K562 (cell line): ENCODE measurements around the gene WASL. TPM values are rescaled to one million over a fixed set of nuclear protein-coding genes. Genes with fewer than 3 reads are reported as not detected.
A peak's percentile ranks its signal among the peaks of the same experiment; 100 is the strongest.

ENCODE experiments used
- BCOR ChIP-seq: fragments of 450-650 bp; IDR thresholded peaks from 2 replicates; pipeline ENCODE4 v1.6.1; 2016
- CHD4 ChIP-seq: fragments of 200-600 bp; sonication (generic); IDR thresholded peaks from 3 replicates; pipeline ENCODE4 v1.6.1; 2012; ENCODE audit warnings: low read depth, mild to moderate bottlenecking, mixed read lengths, low read length, inconsistent platforms; ENCODE audit not compliant: insufficient read depth, insufficient replicate concordance, poor library complexity, severe bottlenecking
- CREBBP ChIP-seq: IDR thresholded peaks from one replicate; pipeline ENCODE4 v1.6.1; 2012; ENCODE audit warnings: low read depth, mild to moderate bottlenecking, control low read depth, inconsistent platforms, low read length
- ETS2 ChIP-seq: IDR thresholded peaks from 2 replicates; pipeline ENCODE4 v1.6.1; 2016; ENCODE audit warnings: borderline replicate concordance, missing genetic modification characterization, mild to moderate bottlenecking, moderate library complexity, missing compliant biosample characterization; ENCODE audit not compliant: poor library complexity, severe bottlenecking
- FOXA3 ChIP-seq, 2 experiments: fragments of 450-650 bp in 1 of 2; sonication (generic) in 1 of 2; formaldehyde crosslinking; IDR thresholded peaks in 1 of 2; conservative IDR thresholded peaks in 1 of 2; 2 replicates each; pipeline versions ENCODE4 v1.4.0 to v1.8.0; 2020 to 2022; ENCODE audit warnings: mild to moderate bottlenecking in 2 of 2, missing genetic modification reagents in 1 of 2
- GATAD2B ChIP-seq: fragments of 450-650 bp; IDR thresholded peaks from 2 replicates; pipeline ENCODE4 v1.6.1; 2017; ENCODE audit warnings: mild to moderate bottlenecking, borderline replicate concordance
- GTF2A2 ChIP-seq: IDR thresholded peaks from 2 replicates; pipeline ENCODE4 v1.6.1; 2016; ENCODE audit warnings: mild to moderate bottlenecking, missing genetic modification characterization, missing compliant biosample characterization
- JUNB ChIP-seq: fragments of 450-650 bp; formaldehyde crosslinking; conservative IDR thresholded peaks from 2 replicates; pipeline ENCODE4 v1.4.0; 2020; ENCODE audit warnings: mild to moderate bottlenecking
- KDM1A ChIP-seq, 2 experiments: fragments of 450-650 bp; IDR thresholded peaks; 2 replicates each; pipeline ENCODE4 v1.6.1; 2016; ENCODE audit warnings: mild to moderate bottlenecking in 2 of 2
- PTRF ChIP-seq: fragments of 450-650 bp; IDR thresholded peaks from 2 replicates; pipeline ENCODE4 v1.6.1; 2016; ENCODE audit warnings: mild to moderate bottlenecking, missing genetic modification characterization, missing compliant biosample characterization
- PURB ChIP-seq: sonication (generic); formaldehyde crosslinking; IDR thresholded peaks from 2 replicates; pipeline ENCODE4 v1.9.0; 2021; ENCODE audit warnings: low read depth, mild to moderate bottlenecking, missing genetic modification reagents
- SREBF1 ChIP-seq: fragments of 150-350 bp; IDR thresholded peaks from 2 replicates; pipeline ENCODE4 v1.6.1; 2014; ENCODE audit warnings: antibody characterized with exemption, low read depth, low read length, borderline replicate concordance
- U2AF2 ChIP-seq: fragments of 200-400 bp; formaldehyde crosslinking; optimal IDR thresholded peaks from 2 replicates; pipeline ENCODE3; 2017; ENCODE audit warnings: low read depth, mild to moderate bottlenecking, low read length
- ZC3H11A ChIP-seq: IDR thresholded peaks from 2 replicates; pipeline ENCODE4 v1.6.1; 2012; ENCODE audit warnings: low read depth, low read length, improper control_type of control experiment
- ZNF140 ChIP-seq: fragments of 250-450 bp; sonication (Bioruptor Pico); IDR thresholded peaks from 2 replicates; pipeline ENCODE4 v1.8.0; 2021; ENCODE audit warnings: moderate library complexity, mild to moderate bottlenecking, inconsistent platforms
- ZNF24 ChIP-seq: fragments of 450-650 bp; IDR thresholded peaks from 2 replicates; pipeline ENCODE4 v1.6.1; 2016
- ZNF766 ChIP-seq: fragments of 200-800 bp; sonication (Bioruptor generic); conservative IDR thresholded peaks from 2 replicates; pipeline ENCODE4 v1.6.1; 2016; ENCODE audit warnings: missing genetic modification characterization, missing compliant biosample characterization
- ZNF778 ChIP-seq: fragments of 450-650 bp; formaldehyde crosslinking; IDR thresholded peaks from 2 replicates; pipeline ENCODE4 v1.4.0; 2020; ENCODE audit warnings: mild to moderate bottlenecking, moderate library complexity
- polyA plus RNA-seq, 8 experiments: library from polyadenylated mRNA; depleted of rRNA in 4 of 8; stranded (reverse) in 5 of 8; unstranded in 3 of 8; fragments of >200 nt; fragmentation: Nextera tagmentation in 2 of 8; fragmentation: Illumina TruSeq in 1 of 8; extraction: Ambion mirVana in 2 of 8; extraction: Trizol in 1 of 8; gene quantifications; 2 replicates each; pipeline versions ENCODE4 v1.2.1 to v1.2.3, GENCODE V29; 2011 to 2014; ENCODE audit warnings: inconsistent platforms in 1 of 8, missing spikeins in 1 of 8
- total RNA-seq, 7 experiments: library from RNA; depleted of rRNA in 6 of 7; stranded (reverse); fragments of >200 nt in 6 of 7; fragmentation: Illumina TruSeq in 2 of 7; extraction: Trizol in 2 of 7; gene quantifications; 2 replicates each; pipeline versions ENCODE4 v1.2.1 to v1.2.3, GENCODE V29; 2011 to 2021; ENCODE audit warnings: low replicate concordance in 1 of 7
- TF ChIP-seq, protein P1 (sequence below): fragments of 250-450 bp; sonication (Bioruptor Pico); IDR thresholded peaks from 2 replicates; pipeline ENCODE4 v1.9.0; 2021; ENCODE audit warnings: mild to moderate bottlenecking, inconsistent platforms
- TF ChIP-seq, protein P2 (sequence below): IDR thresholded peaks from 2 replicates; pipeline ENCODE4 v1.6.1; 2011; ENCODE audit not compliant: insufficient read length; ENCODE audit errors: extremely low read depth
- TF ChIP-seq, protein P3 (sequence below): fragments of 450-650 bp; formaldehyde crosslinking; IDR thresholded peaks from 2 replicates; pipeline ENCODE4 v1.4.0; 2020; ENCODE audit warnings: mild to moderate bottlenecking
- TF ChIP-seq, protein P4 (sequence below), 3 experiments: fragments of 200-800 bp in 1 of 3; sonication (Bioruptor generic) in 1 of 3; sonication (generic) in 1 of 3; formaldehyde crosslinking in 1 of 3; IDR thresholded peaks; 2 replicates each; pipeline versions ENCODE4 v1.6.1 to v1.8.0; 2016 to 2022; ENCODE audit warnings: mild to moderate bottlenecking in 2 of 3, missing compliant biosample characterization in 2 of 3, missing genetic modification characterization in 2 of 3, missing genetic modification reagents in 1 of 3

Gene WASL
- total and polyA plus RNA-seq, 9 of the 15 experiments (the other 6 are each of a cell fraction or from before 2014, with no cell fraction given) = 3.2 to 13.9 (median 8.3) TPM

DNA sequence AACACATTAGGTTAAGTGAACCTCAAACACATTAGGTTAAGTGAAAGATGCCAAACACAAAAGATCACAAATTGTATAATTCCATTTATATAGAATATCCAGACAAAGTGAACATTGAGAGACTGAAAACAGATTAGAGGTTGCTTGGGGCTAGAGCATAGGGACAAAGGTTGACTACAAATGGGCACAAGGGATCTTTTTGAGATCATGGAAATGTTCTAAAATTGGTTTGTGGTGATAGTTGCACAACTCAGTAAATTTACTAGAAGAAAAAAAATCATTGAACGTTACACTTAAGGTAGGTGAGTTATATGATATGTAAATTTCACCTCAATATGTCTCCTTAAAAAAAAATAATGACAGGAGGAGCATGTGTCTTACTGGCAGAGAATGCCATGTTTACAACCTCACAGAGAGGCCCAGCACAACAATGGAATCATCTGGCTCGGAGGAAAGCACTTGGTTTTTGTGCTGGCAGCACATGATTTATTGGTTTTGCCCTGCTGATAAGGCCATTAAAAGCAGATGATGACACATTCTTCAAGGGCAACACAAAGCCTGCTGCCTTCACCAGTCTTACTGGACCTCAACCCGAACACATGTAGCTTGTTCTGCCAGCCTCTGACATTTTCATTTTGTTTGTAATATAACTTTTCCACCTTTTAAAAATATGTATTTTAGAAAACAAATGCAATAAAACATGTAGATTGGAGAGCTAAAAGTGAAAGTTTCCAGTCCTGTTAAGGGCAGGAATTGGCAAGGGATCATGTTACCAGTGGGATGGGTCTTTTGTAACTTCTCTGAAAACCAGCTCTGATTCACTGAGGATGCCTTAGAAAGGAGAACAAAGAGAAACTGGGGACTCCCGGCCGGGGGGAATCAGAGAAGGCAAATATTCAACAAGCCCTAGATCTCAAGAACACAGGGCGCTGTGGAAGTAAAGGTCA is 105.0 kb downstream of the WASL start (continued):
- TF ChIP-seq, protein P1, sequence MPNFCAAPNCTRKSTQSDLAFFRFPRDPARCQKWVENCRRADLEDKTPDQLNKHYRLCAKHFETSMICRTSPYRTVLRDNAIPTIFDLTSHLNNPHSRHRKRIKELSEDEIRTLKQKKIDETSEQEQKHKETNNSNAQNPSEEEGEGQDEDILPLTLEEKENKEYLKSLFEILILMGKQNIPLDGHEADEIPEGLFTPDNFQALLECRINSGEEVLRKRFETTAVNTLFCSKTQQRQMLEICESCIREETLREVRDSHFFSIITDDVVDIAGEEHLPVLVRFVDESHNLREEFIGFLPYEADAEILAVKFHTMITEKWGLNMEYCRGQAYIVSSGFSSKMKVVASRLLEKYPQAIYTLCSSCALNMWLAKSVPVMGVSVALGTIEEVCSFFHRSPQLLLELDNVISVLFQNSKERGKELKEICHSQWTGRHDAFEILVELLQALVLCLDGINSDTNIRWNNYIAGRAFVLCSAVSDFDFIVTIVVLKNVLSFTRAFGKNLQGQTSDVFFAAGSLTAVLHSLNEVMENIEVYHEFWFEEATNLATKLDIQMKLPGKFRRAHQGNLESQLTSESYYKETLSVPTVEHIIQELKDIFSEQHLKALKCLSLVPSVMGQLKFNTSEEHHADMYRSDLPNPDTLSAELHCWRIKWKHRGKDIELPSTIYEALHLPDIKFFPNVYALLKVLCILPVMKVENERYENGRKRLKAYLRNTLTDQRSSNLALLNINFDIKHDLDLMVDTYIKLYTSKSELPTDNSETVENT = no peak
- TF ChIP-seq, protein P2, sequence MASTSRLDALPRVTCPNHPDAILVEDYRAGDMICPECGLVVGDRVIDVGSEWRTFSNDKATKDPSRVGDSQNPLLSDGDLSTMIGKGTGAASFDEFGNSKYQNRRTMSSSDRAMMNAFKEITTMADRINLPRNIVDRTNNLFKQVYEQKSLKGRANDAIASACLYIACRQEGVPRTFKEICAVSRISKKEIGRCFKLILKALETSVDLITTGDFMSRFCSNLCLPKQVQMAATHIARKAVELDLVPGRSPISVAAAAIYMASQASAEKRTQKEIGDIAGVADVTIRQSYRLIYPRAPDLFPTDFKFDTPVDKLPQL = no peak
- TF ChIP-seq CHD4 (no peak), ZNF140 (CRISPR knock-in tag) (no peak), JUNB (CRISPR knock-in tag) (no peak), FOXA3 (CRISPR knock-in tag; conservative IDR thresholded peaks at IDR 0.05 in 1 of 2, IDR thresholded peaks at IDR 0.05 in 1 of 2) (no peak), CREBBP (no peak), ETS2 (tag) (no peak), GTF2A2 (no peak), ZNF766 (CRISPR knock-in tag) (peak; percentile 89; the same call in 1 of the 2 replicates), PTRF (tag) (no peak), ZNF24 (no peak), ZNF778 (CRISPR knock-in tag) (no peak), U2AF2 (no peak), KDM1A (IDR thresholded peaks at IDR 0.05) (no peak), PURB (CRISPR knock-in tag) (no peak), BCOR (no peak), SREBF1 (no peak), ZC3H11A (no peak), GATAD2B (no peak)
- TF ChIP-seq, protein P3, sequence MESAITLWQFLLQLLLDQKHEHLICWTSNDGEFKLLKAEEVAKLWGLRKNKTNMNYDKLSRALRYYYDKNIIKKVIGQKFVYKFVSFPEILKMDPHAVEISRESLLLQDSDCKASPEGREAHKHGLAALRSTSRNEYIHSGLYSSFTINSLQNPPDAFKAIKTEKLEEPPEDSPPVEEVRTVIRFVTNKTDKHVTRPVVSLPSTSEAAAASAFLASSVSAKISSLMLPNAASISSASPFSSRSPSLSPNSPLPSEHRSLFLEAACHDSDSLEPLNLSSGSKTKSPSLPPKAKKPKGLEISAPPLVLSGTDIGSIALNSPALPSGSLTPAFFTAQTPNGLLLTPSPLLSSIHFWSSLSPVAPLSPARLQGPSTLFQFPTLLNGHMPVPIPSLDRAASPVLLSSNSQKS = peak; percentile 23; the same call in 1 of the 2 replicates
- TF ChIP-seq, protein P4, sequence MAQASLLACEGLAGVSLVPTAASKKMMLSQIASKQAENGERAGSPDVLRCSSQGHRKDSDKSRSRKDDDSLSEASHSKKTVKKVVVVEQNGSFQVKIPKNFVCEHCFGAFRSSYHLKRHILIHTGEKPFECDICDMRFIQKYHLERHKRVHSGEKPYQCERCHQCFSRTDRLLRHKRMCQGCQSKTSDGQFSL (CRISPR knock-in tag; IDR thresholded peaks at IDR 0.05) = no peak
- TF ChIP-seq, protein P4 (tag; IDR thresholded peaks at IDR 0.05) = no peak
